ENCODE data around the gene C1orf53.

- TF ChIP-seq CTCF (IDR thresholded peaks at IDR 0.05; ENCODE audit: low read length) (no peak), EZH2 (optimal IDR thresholded peaks at IDR 0.05; ENCODE audit: low read depth, low read length) (no peak), EZH2phosphoT487 (IDR thresholded peaks at IDR 0.05; ENCODE audit: low read length) (no peak)
Measured at GRCh38 chr1:197919346-197920066, 17.1 kb downstream of the C1orf53 start.

Data from MM.1S (cell line).